ENCODE data around the gene INPP5K. TPM values are rescaled to one million over a fixed set of nuclear protein-coding genes. Genes with fewer than 3 reads are reported as not detected.
A peak's percentile ranks its signal among the peaks of the same experiment; 100 is the strongest.
"Not testable (repeated sequence)": the region's sequence is repeated elsewhere in the genome, so short reads cannot be mapped to it uniquely, and the experiment has no call there.

INPP5K gene
- total RNA-seq, 1 donor from 2014 or later: 40.9 TPM

DNA sequence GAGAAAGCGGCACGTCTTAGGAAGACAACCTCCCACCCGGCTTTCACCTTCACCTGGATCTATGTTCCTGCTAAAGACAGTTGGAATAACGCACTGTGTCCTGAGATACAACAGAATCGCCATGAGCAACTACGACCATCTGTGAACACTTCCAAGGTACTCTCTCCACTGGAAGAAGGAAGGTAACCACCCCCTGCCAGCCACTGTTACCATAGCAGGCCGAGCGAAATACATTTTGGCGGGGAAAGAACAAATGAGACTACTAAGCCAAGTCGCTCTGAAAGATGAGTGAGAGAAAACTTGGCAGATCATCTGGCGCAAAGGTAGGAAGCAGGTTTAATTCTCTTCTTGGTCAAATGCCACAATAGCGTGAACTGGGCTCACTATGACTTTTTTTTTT, 70.2 kb downstream of the INPP5K start:
- H3K27ac Mint-ChIP-seq (ENCODE audit: unreplicated experiment): peak overlapping the region; percentile 97
- peaks cover 30% of the 10 kb centered on the region for H3K36me3 Mint-ChIP-seq (ENCODE audit: low read depth, unreplicated experiment)
- no peaks in the 10 kb centered on the region for H3K9me3 Mint-ChIP-seq (ENCODE audit: unreplicated experiment)
- peak overlapping the region; percentile 79 for H3K4me3 Mint-ChIP-seq (ENCODE audit: unreplicated experiment)
- H3K27me3 Mint-ChIP-seq (ENCODE audit: unreplicated experiment): peaks cover 3% of the 10 kb centered on the region
- H3K4me1 Mint-ChIP-seq (ENCODE audit: unreplicated experiment): peaks cover 43% of the 10 kb centered on the region
- TF ChIP-seq, protein P1, sequence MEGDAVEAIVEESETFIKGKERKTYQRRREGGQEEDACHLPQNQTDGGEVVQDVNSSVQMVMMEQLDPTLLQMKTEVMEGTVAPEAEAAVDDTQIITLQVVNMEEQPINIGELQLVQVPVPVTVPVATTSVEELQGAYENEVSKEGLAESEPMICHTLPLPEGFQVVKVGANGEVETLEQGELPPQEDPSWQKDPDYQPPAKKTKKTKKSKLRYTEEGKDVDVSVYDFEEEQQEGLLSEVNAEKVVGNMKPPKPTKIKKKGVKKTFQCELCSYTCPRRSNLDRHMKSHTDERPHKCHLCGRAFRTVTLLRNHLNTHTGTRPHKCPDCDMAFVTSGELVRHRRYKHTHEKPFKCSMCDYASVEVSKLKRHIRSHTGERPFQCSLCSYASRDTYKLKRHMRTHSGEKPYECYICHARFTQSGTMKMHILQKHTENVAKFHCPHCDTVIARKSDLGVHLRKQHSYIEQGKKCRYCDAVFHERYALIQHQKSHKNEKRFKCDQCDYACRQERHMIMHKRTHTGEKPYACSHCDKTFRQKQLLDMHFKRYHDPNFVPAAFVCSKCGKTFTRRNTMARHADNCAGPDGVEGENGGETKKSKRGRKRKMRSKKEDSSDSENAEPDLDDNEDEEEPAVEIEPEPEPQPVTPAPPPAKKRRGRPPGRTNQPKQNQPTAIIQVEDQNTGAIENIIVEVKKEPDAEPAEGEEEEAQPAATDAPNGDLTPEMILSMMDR (IDR thresholded peaks at IDR 0.05; ENCODE audit: unreplicated experiment): no peak
- DNase-seq (ENCODE audit: low spot score): no peak

DNA sequence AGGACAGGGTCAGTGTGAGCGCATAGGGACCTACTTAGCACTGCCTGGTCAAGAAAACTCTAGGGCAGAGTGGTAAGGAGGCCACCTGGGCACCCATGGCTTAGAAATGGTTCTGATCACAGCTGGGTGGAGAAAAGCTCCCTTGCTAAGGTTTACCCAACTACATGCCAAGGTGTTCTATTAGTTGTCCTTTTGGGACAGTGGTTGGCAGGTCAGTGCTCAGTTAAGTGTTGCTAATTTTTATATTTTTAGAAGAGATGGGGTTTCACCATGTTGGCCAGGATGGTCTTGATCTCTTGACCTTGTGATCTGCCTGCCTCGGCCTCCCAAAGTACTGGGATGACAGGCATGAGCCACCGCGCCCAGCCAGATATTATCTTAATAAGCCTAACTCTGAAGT, 70.7 kb downstream of the INPP5K start:
- Mint-ChIP-seq H3K4me3 (ENCODE audit: unreplicated experiment) (peak overlapping the region; percentile 79), H3K27ac (ENCODE audit: unreplicated experiment) (peak overlapping the region; percentile 97), H3K36me3 (ENCODE audit: low read depth, unreplicated experiment) (peaks cover 30% of the 10 kb centered on the region), H3K4me1 (ENCODE audit: unreplicated experiment) (peaks cover 43% of the 10 kb centered on the region)
- H3K27me3 Mint-ChIP-seq (ENCODE audit: unreplicated experiment); H3K9me3 Mint-ChIP-seq (ENCODE audit: unreplicated experiment); DNase-seq (ENCODE audit: low spot score): not testable (repeated sequence)

Other genes with a start within 250 kb of the INPP5K start
- gene BHLHA9, start 246.2 kb downstream of the INPP5K start, total RNA-seq (ENCODE audit: unreplicated experiment): not detected
- gene TRARG1, start 236.9 kb downstream of the INPP5K start, total RNA-seq (ENCODE audit: unreplicated experiment): not detected
- gene YWHAE, start 116.4 kb downstream of the INPP5K start, total RNA-seq (ENCODE audit: unreplicated experiment): 820 TPM
- gene CRK, start 60.4 kb downstream of the INPP5K start, total RNA-seq (ENCODE audit: unreplicated experiment): 119 TPM
- gene MYO1C, start 23.9 kb downstream of the INPP5K start, total RNA-seq (ENCODE audit: unreplicated experiment): 117 TPM
- gene PITPNA, start 46.2 kb upstream of the INPP5K start, total RNA-seq (ENCODE audit: unreplicated experiment): 215 TPM
- 71.4 TPM for gene SLC43A2, start 112.2 kb upstream of the INPP5K start, total RNA-seq (ENCODE audit: unreplicated experiment)
- 289 TPM for gene SCARF1, start 129.1 kb upstream of the INPP5K start, total RNA-seq (ENCODE audit: unreplicated experiment)
- gene RILP, start 133.3 kb upstream of the INPP5K start, total RNA-seq (ENCODE audit: unreplicated experiment): 14.2 TPM
- gene PRPF8, start 168.3 kb upstream of the INPP5K start, total RNA-seq (ENCODE audit: unreplicated experiment): 295 TPM
- gene TLCD2, start 193.8 kb upstream of the INPP5K start, total RNA-seq (ENCODE audit: unreplicated experiment): 4.4 TPM
- gene WDR81, start 208.1 kb upstream of the INPP5K start, total RNA-seq (ENCODE audit: unreplicated experiment): 20.0 TPM
- 0.56 TPM for gene SERPINF2, start 226.3 kb upstream of the INPP5K start, total RNA-seq (ENCODE audit: unreplicated experiment)
- 0.77 TPM for gene SERPINF1, start 245.4 kb upstream of the INPP5K start, total RNA-seq (ENCODE audit: unreplicated experiment)